ENCODE measurements around the gene USP20. TPM values are rescaled to one million over a fixed set of nuclear protein-coding genes. Genes with fewer than 3 reads are reported as not detected.

The USP20 gene
- total RNA-seq, 1 donor from 2014 or later = 3.7 TPM

DNA sequence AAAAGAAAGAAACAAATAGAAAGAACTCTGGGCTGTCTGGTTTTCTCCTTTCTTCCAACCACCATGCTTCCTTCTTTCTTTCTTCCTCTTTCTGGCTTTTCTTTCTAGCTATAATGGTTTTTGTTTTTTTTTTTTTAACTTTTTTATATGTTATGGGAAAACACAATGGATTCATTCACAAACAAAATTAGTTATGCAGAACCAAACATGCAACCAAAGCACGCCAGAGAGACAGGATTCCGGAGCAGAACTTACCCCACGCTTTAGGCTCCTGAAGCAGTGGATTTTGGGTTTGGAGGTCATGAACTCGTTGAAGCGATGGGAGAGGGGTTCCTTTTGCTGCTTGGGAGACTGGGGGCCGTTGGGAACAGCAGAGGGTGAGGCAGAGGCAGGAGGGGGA, 88.3 kb downstream of the USP20 start:
- no peaks in the 10 kb centered on the region for H3K9me3 ChIP-seq (ENCODE audit: control insufficient read depth in 3 of 3, low read length in 3 of 3)
- no peaks in the 10 kb centered on the region for H3K27me3 ChIP-seq (ENCODE audit: control insufficient read depth in 3 of 3, insufficient read depth in 3 of 3, low read length in 3 of 3)
- no peak overlapping the region for H3K27ac ChIP-seq (ENCODE audit: low read depth, low read length)
- H3K4me1 ChIP-seq (ENCODE audit: control insufficient read depth in 3 of 3, insufficient read depth in 3 of 3, low read length in 3 of 3) = no peaks in the 10 kb centered on the region
- H3K4me3 ChIP-seq (ENCODE audit: low read length in 3 of 3) = no peak overlapping the region
- no peak overlapping the region for H3K9ac ChIP-seq (ENCODE audit: low read depth in 1 of 3, low read length in 3 of 3)
- peaks cover 5 to 22% (median 15%) of the 10 kb centered on the region in 3 donors for H3K36me3 ChIP-seq (ENCODE audit: control insufficient read depth in 3 of 3, insufficient read depth in 3 of 3, low read length in 3 of 3)

DNA sequence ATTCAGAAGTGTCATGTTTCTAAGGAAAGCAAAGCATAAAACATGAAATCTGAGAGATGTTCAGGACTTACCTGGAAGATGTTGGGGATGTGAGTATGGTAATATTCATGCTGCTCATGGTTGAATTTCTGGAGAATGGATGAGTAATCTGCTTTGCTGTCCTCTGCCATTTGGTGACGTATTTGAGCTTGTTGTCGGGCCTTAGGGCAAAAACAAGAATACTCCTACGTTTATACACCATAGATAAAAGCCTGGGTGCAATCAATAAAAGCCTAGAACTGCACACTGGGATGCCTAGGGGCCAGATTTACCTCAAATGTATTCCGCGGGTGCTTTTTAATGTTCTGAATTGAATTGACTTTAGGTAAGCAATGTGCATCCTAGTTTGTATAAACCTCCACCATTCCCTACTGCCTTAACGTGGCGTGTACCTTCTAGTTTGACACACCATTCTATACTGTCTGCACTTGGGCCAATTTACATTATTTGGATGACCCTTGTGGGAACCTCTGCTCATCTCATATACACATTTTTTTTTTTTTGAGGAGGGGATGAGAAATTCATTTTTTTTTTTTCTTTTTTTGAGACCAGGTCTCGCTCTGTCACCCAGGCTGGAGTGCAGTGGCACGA, 94.4 kb downstream of the USP20 start:
- peaks cover 8 to 11% (median 10%) of the 10 kb centered on the region in 3 donors for H3K4me1 ChIP-seq (ENCODE audit: control insufficient read depth in 3 of 3, insufficient read depth in 3 of 3, low read length in 3 of 3)
- no peaks in the 10 kb centered on the region for H3K9me3 ChIP-seq (ENCODE audit: control insufficient read depth in 3 of 3, low read length in 3 of 3)
- no peak overlapping the region for H3K27ac ChIP-seq (ENCODE audit: low read depth, low read length)
- H3K27me3 ChIP-seq (ENCODE audit: control insufficient read depth in 3 of 3, insufficient read depth in 3 of 3, low read length in 3 of 3) = no peaks in the 10 kb centered on the region
- no peak overlapping the region for H3K9ac ChIP-seq (ENCODE audit: low read depth in 1 of 3, low read length in 3 of 3)
- H3K4me3 ChIP-seq (ENCODE audit: low read length in 3 of 3) = no peak overlapping the region
- peaks cover 2 to 13% (median 8%) of the 10 kb centered on the region in 3 donors for H3K36me3 ChIP-seq (ENCODE audit: control insufficient read depth in 3 of 3, insufficient read depth in 3 of 3, low read length in 3 of 3)

DNA sequence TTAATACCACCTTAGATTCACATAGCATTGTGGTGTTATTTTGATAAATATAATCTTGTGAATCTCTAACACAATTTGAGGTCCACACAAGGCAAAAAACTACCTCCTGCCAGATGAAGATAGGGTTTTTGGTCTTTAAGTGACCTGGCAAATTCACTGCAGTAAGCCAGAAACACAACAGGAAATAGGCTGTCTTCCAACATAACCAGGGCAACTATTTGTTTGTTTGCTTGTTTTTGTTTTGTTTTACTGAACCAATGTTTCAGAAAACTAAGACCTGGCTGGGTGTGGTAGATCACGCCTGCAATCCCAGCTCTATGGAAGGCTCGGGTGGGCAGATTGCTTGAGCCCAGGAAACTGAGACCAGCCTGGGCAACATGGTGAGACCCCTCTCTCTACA, 95.5 kb downstream of the USP20 start:
- H3K27ac ChIP-seq (ENCODE audit: low read depth, low read length) = no peak overlapping the region
- no peaks in the 10 kb centered on the region for H3K27me3 ChIP-seq (ENCODE audit: control insufficient read depth in 3 of 3, insufficient read depth in 3 of 3, low read length in 3 of 3)
- peaks cover 11 to 15% (median 13%) of the 10 kb centered on the region in 3 donors for H3K4me1 ChIP-seq (ENCODE audit: control insufficient read depth in 3 of 3, insufficient read depth in 3 of 3, low read length in 3 of 3)
- peaks cover 0 to 12% (median 6%) of the 10 kb centered on the region in 3 donors for H3K36me3 ChIP-seq (ENCODE audit: control insufficient read depth in 3 of 3, insufficient read depth in 3 of 3, low read length in 3 of 3)
- H3K9ac ChIP-seq (ENCODE audit: low read depth in 1 of 3, low read length in 3 of 3) = no peak overlapping the region
- no peak overlapping the region for H3K4me3 ChIP-seq (ENCODE audit: low read length in 3 of 3)
- no peaks in the 10 kb centered on the region for H3K9me3 ChIP-seq (ENCODE audit: control insufficient read depth in 3 of 3, low read length in 3 of 3)

Small RNA genes lying within 50 kb of the gene (small RNA-seq; reads per million reads assigned to genes)
- 0.09 reads per million for gene MIR6855

Other genes starting within 250 kb of the USP20 start
- not detected for gene C9orf50, start 214.4 kb upstream of the USP20 start, total RNA-seq
- 18.8 TPM for gene NTMT1, start 209.3 kb upstream of the USP20 start, total RNA-seq
- 4.2 TPM for gene ASB6, start 193.3 kb upstream of the USP20 start, total RNA-seq
- 3.1 TPM for gene PRRX2, start 169.8 kb upstream of the USP20 start, total RNA-seq
- gene PTGES, start 82.4 kb upstream of the USP20 start, total RNA-seq = 12.5 TPM
- gene TOR1B, start 32.3 kb upstream of the USP20 start, total RNA-seq = 15.7 TPM
- gene TOR1A, start 11.3 kb upstream of the USP20 start, total RNA-seq = 11.0 TPM
- gene C9orf78, start 183 bp upstream of the USP20 start, total RNA-seq = 32.9 TPM
- 21.9 TPM for gene FNBP1, start 207.7 kb downstream of the USP20 start, total RNA-seq
- gene GPR107, start 218.4 kb downstream of the USP20 start, total RNA-seq = 19.8 TPM

Data from skeletal muscle tissue (tissue), 5 donors.